T-helper 1 cell treated with Interleukin-12 subunit alpha and Interleukin-12 subunit beta and Interleukin-4 antibody, amounts not matched to agents 30 μg/mL and 1 μg/mL, for 36 hours (primary cell): ENCODE results near the gene BTBD1.
"Not testable (repeated sequence)": the region's sequence is repeated elsewhere in the genome, so short reads cannot be mapped to it uniquely, and the experiment has no call there.

ENCODE experiments used
- H3K27ac Mint-ChIP-seq: one replicate; pipeline ENCODE4 v1.8.0; 2021; ENCODE audit warnings: mild to moderate bottlenecking, mixed read lengths
- H3K27me3 Mint-ChIP-seq: one replicate; pipeline ENCODE4 v1.8.0; 2021; ENCODE audit warnings: low read depth, mixed read lengths
- H3K36me3 Mint-ChIP-seq: one replicate; pipeline ENCODE4 v1.8.0; 2021; ENCODE audit warnings: low read depth, mixed read lengths
- H3K4me1 Mint-ChIP-seq: one replicate; pipeline ENCODE4 v1.8.0; 2021; ENCODE audit warnings: low read depth, mixed read lengths
- H3K4me3 Mint-ChIP-seq: one replicate; pipeline ENCODE4 v1.8.0; 2021; ENCODE audit warnings: mild to moderate bottlenecking, moderate library complexity, mixed read lengths
- H3K9me3 Mint-ChIP-seq: one replicate; pipeline ENCODE4 v1.8.0; 2021; ENCODE audit warnings: mixed read lengths

The BTBD1 gene

DNA sequence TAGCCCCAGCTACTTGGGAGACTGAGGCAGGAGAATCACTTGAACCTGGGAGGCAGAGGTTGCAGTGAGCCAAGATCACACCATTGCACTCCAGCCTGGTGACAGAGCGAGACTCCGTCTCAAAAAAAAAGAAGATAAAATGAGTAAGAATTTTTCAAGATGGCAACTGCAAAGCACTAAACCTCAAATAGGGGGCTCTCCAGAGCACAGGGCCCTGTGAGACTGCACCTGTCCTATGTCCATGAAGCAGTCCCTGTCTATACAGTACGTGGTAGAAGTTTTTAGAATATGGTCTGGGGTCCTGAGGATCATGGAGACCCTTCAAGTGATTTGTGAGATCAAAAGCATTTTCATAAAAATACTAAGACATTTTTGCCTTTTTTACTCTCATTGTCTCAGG, 18.4 kb upstream of the BTBD1 start:
- H3K27ac Mint-ChIP-seq, H3K36me3 Mint-ChIP-seq, H3K9me3 Mint-ChIP-seq, H3K4me3 Mint-ChIP-seq, H3K4me1 Mint-ChIP-seq: not testable (repeated sequence)
- H3K27me3 Mint-ChIP-seq: peaks cover 41% of the 10 kb centered on the region

DNA sequence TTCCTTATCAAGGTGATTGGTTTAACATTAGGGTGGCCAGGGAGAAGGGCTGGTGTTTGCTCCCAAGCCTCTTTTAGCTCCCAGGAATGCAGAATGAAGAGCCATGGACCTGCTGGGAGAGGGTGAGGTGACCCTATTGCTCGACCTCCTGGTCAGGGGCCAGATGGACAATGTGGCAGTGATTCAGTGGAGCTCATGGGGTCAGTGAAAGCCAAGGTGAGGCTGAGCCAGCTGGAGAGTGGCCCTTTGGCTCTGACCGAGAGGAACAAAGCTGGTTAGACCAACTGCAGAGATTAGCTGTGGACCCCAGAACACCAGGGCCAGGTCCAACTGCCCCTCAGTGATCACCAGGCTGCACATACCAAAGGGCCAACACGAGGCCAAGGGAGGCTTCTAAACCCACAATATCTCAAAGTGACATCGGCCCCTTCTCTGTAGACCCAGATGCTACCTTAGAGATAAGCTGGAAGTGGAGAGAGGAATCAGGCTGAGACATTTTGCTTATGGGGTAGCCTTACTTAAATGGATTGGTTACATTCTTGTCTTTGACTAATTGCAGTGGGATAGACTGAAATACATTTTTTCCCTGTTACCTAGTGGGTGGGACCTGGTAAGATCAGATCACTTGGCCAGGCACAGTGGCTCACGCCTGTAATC, 15.8 kb upstream of the BTBD1 start:
- H3K36me3 Mint-ChIP-seq: no peaks in the 10 kb centered on the region
- H3K27me3 Mint-ChIP-seq: peaks cover 49% of the 10 kb centered on the region
- H3K27ac Mint-ChIP-seq: no peak overlapping the region
- no peaks in the 10 kb centered on the region for H3K9me3 Mint-ChIP-seq
- peaks cover 2% of the 10 kb centered on the region for H3K4me1 Mint-ChIP-seq
- no peak overlapping the region for H3K4me3 Mint-ChIP-seq

DNA sequence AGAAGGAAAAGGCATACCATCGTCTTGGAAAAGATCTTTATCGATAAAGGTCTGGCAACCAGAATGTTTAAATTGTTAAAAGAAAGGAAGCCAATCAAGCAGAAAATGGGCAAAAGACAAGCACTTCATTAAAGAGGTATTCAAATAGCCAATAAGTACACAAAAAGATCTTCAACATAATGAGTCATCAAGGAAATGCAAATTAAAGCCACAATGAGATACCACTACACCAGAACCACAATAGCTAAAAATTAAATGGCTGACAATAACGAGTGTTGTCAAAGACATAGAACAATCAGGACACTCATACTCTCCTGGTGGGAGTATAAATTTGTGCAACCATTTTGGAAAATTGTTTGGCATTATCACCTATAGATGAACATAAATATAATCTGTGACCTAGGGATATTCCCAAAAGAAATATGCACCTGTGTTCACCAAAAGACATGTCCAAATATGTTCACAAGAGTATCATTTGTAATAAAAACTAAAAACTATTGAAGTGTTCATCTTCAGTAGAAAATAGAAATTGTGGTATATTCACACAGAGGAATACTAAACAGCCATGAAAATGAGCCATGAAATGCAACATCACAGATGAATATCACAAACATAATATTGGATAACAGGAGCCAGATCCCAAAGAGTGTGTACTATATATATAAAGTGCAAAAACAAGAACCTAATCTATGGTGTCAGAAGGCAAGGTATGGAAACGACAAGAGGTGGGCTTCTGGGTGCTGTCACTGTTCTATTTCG, 14.4 kb upstream of the BTBD1 start:
- Mint-ChIP-seq H3K27me3 (peaks cover 45% of the 10 kb centered on the region), H3K4me3 (no peak overlapping the region), H3K36me3 (no peaks in the 10 kb centered on the region), H3K4me1 (peaks cover 2% of the 10 kb centered on the region), H3K9me3 (no peaks in the 10 kb centered on the region), H3K27ac (no peak overlapping the region)

DNA sequence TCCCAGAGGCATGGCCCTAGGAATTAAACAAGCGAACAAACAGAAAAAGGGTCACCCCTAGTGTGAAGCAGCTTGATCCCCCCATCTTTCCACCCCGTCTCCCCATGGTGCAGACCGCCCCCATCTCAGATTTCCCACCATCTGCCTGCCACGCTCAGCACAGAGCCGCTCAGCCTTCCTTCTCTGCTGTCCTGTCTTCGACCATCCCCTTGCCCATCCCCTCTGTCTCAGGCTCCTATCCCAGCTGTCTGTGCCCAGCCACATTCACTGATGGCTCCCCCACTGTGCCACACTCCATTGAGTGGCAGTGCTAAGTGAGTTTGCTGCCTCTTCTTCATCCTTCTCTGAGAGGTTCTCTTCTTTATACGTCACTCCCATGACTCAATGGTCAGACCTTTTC, 11.7 kb upstream of the BTBD1 start:
- Mint-ChIP-seq H3K9me3 (peaks cover 11% of the 10 kb centered on the region), H3K4me3 (no peak overlapping the region), H3K36me3 (peaks cover 2% of the 10 kb centered on the region), H3K4me1 (peaks cover 2% of the 10 kb centered on the region), H3K27ac (no peak overlapping the region), H3K27me3 (peaks cover 50% of the 10 kb centered on the region)

DNA sequence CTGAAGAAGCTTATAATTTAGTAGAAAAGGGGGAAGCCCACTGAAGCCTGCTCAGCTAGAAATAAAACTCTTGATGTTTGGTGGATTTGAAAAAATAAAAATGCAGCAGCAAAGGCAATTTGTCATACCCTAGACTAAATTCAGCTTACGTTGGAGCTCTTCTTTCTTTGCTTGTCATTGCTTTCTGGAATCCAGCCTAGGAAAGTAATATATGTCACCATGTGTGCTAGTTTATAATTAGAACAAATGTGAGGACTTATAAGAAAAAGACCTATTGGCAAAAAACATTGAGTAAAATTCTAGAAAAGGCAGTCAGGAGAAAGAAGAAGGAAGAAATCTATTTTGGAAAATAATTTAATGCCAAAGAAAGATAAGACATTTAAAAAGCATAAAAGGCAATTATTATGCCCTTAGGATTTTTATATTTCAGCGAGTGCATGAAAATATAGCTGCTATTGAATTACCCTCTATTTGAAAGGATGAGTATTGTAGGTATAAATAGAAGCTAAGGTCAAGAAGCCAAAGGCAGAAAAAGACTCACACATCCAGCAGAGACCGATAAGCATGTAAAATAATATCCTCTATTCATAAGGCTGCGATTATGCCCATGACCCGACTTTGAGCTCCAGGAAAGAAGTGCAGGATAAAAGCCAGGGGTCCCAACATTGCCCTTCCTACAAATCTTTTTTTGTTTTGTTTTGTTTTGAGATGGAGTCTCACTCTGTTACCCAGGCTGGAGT, 10.6 kb upstream of the BTBD1 start:
- Mint-ChIP-seq H3K9me3 (peaks cover 16% of the 10 kb centered on the region), H3K27ac (no peak overlapping the region), H3K4me1 (peaks cover 2% of the 10 kb centered on the region), H3K4me3 (no peak overlapping the region), H3K36me3 (peaks cover 2% of the 10 kb centered on the region), H3K27me3 (peaks cover 49% of the 10 kb centered on the region)

DNA sequence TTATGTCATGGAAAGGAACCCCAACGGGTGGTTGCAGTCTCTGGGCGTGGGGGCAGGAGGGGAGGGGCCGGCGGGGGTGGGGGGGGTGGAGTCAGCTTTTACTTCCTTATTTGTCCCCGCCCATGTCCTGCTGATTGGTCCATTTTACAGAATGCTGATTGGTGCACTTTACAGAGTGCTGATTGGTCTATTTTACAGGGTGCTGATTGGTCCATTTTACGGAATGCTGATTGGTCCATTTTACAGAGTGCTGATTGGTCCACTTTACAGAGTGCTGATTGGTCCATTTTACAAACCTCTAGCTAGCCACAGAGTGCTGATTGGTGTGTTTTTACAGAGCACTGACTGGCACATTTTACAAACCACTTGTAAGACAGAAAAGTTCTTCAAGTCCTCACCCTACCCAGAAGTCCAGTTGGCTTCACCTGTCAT, 2.2 kb upstream of the BTBD1 start:
- peaks cover 21% of the 10 kb centered on the region for H3K4me1 Mint-ChIP-seq
- H3K27me3 Mint-ChIP-seq, H3K27ac Mint-ChIP-seq, H3K4me3 Mint-ChIP-seq: not testable (repeated sequence)
- peaks cover 14% of the 10 kb centered on the region for H3K36me3 Mint-ChIP-seq
- H3K9me3 Mint-ChIP-seq: peaks cover 20% of the 10 kb centered on the region

DNA sequence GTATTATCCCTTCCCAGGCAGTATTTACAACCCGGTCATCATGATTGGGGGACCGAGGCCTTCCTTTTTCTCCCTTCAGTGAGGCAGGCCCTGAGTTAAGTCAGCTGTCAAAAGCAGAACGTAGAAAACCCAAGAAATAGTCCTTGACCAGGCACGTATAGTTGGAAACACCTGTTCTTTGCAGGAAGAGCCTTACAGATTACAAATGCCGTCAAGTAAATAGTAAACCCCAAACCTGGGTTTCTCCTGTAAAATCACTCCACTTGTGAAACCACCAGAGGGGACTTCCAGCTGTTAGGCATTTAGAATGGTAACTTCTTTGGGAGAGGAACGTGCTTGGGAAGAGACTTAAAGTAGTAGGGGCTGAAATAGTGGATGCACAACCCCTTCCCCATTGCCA, 1.0 kb upstream of the BTBD1 start:
- peaks cover 14% of the 10 kb centered on the region for H3K36me3 Mint-ChIP-seq
- no peaks in the 10 kb centered on the region for H3K27me3 Mint-ChIP-seq
- peak overlapping the region; percentile 55 for H3K4me3 Mint-ChIP-seq
- peak overlapping the region; percentile 32 for H3K27ac Mint-ChIP-seq
- peaks cover 12% of the 10 kb centered on the region for H3K9me3 Mint-ChIP-seq
- H3K4me1 Mint-ChIP-seq: peaks cover 21% of the 10 kb centered on the region

DNA sequence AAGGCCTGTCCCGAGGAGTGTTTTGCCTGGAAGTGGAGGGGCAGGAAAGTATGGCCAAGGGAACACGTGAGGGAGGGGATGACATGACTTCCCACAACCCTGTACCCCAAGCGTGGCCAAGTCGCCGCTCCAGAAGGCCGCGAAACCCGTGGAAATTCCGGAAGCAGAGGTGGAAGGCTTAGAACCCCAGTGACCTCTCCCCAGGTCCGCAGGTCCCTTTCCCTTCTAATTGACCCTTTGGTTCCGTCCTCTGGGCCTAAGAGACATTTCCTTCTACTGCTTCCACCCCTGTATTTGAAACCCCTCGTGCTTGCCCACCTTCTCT, 548 bp upstream of the BTBD1 start:
- no peaks in the 10 kb centered on the region for H3K27me3 Mint-ChIP-seq
- peak overlapping the region; percentile 2 for H3K27ac Mint-ChIP-seq
- H3K36me3 Mint-ChIP-seq: peaks cover 14% of the 10 kb centered on the region
- peaks cover 12% of the 10 kb centered on the region for H3K9me3 Mint-ChIP-seq
- H3K4me3 Mint-ChIP-seq: peak overlapping the region; percentile 55
- H3K4me1 Mint-ChIP-seq: peaks cover 21% of the 10 kb centered on the region

DNA sequence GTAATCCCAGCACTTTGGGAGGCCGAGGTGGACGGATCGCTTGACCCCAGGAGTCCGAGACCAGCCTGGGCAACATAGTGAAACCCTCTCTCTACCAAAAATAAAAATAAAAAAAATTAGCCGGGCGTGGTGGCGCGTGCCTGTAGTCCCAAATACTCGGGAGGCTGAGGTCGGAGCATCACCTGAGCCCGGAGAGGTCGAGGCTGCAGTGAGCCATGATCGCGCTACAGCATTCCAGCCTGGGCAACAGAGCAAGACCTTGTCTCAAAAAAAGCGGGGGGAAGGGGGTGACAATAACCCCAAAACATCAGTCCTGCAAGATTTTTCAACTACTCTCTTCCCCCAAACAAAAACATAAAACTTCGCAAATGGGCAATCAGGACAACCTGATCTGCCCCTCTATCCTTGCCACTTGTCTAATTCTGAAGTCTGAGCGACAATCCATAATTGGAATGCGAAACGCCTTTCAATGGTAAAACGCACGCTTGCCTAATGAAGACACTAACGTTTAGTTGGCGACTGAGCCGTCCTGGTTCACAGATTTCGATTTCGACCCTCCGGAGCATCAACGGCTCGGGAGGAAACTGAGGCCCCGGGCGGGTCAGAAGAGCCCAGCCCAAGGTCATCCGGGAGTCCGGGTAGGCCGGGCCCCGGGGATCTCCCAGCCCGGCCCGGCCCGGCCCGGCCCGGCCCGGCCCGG, 868 bp downstream of the BTBD1 start:
- H3K27ac Mint-ChIP-seq: peak overlapping the region; percentile 15

DNA sequence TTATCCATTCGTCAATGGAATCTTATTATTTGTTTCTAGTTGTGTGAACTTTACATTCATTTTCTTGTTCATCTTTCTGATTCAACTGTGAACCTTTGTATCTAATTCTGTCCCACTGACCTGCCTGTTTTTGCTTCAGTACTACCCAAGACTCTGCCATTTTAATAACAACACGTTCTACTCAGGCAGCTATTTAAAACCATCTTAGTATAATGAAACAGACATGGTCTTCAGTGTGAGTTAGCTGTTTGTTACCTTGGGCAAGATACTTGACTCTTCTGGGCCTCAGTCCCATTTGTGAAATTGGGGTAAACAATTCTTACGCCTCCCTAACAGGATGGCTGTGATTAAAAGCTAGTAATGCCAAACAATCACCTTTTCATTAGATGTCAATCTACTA, 1.6 kb downstream of the BTBD1 start:
- peaks cover 5% of the 10 kb centered on the region for H3K9me3 Mint-ChIP-seq
- H3K4me1 Mint-ChIP-seq: peaks cover 21% of the 10 kb centered on the region
- peak overlapping the region; percentile 15 for H3K27ac Mint-ChIP-seq
- peak overlapping the region; percentile 74 for H3K4me3 Mint-ChIP-seq
- no peaks in the 10 kb centered on the region for H3K27me3 Mint-ChIP-seq
- H3K36me3 Mint-ChIP-seq: peaks cover 11% of the 10 kb centered on the region

More for the DNA sequence above, 868 bp downstream of the BTBD1 start:
- Mint-ChIP-seq H3K4me1 (peaks cover 21% of the 10 kb centered on the region), H3K4me3 (peak overlapping the region; percentile 74), H3K9me3 (peaks cover 5% of the 10 kb centered on the region), H3K27me3 (no peaks in the 10 kb centered on the region), H3K36me3 (peaks cover 11% of the 10 kb centered on the region)

DNA sequence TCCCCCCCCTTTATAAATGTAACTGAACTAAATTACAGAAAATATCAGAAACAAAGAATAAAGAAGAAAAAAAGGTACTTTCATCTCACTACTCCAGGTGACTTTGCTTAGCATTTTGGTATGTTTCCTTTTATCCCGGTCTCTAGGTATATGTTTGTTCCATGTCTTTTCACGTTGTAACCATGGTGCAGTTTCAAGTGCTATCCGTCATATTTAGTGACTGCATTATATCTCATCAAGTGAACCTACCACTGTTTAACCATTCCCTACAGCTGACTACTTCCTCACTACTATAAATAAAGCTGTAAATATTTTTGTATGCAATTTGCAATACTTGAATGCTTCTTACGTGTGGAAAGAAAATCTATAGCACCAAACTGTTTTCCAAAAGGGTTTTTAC, 2.2 kb downstream of the BTBD1 start:
- peak overlapping the region; percentile 74 for H3K4me3 Mint-ChIP-seq
- peaks cover 5% of the 10 kb centered on the region for H3K9me3 Mint-ChIP-seq

DNA sequence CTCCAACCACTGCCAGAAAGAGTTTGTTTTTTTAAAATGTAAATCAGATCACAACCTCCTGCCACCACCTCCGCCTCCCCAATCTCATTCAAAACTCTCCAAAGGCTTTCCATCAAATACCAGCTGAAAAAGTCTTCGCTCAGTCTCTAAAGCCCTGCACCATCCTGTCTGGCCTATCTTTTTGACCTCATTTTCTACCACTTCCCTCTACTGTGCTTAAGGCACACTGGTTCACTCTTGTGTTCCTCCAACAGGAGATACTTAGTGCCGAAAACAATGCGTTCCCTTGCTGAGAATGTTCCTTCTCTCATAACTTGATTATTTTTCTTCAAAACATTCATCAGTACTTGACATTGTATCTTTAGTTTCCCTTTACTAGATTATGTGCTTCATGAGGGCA, 3.5 kb downstream of the BTBD1 start:
- no peaks in the 10 kb centered on the region for H3K27me3 Mint-ChIP-seq
- H3K4me3 Mint-ChIP-seq: no peak overlapping the region
- no peak overlapping the region for H3K27ac Mint-ChIP-seq

More for the DNA sequence above, 2.2 kb downstream of the BTBD1 start:
- Mint-ChIP-seq H3K27me3 (no peaks in the 10 kb centered on the region), H3K36me3 (peaks cover 11% of the 10 kb centered on the region), H3K27ac (peak overlapping the region; percentile 21), H3K4me1 (peaks cover 21% of the 10 kb centered on the region)

DNA sequence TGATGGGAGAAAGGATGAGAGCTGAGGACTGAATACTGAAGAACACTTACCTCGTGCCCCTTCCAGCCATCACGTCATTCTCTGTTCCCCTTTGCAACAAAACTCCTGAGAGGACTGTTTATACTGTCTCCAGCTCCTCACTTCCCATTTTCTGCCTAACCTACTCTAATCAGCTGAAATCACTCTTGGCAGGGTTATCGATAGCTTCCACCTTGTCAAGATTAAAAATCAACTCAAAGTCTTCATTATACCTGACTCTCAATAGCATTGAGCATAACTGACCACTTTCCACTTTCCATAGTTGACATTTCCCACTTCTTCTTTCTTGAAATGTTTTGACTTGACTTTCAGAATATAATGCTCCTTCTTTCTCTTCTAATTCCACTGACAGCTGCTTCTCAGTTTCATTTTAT, 4.3 kb downstream of the BTBD1 start:
- Mint-ChIP-seq H3K4me3 (no peak overlapping the region), H3K27me3 (no peaks in the 10 kb centered on the region), H3K4me1 (peaks cover 19% of the 10 kb centered on the region), H3K36me3 (peaks cover 12% of the 10 kb centered on the region), H3K27ac (no peak overlapping the region), H3K9me3 (no peaks in the 10 kb centered on the region)

More for the DNA sequence above, 3.5 kb downstream of the BTBD1 start:
- H3K36me3 Mint-ChIP-seq: peaks cover 11% of the 10 kb centered on the region
- H3K4me1 Mint-ChIP-seq: peaks cover 19% of the 10 kb centered on the region
- H3K9me3 Mint-ChIP-seq: no peaks in the 10 kb centered on the region

DNA sequence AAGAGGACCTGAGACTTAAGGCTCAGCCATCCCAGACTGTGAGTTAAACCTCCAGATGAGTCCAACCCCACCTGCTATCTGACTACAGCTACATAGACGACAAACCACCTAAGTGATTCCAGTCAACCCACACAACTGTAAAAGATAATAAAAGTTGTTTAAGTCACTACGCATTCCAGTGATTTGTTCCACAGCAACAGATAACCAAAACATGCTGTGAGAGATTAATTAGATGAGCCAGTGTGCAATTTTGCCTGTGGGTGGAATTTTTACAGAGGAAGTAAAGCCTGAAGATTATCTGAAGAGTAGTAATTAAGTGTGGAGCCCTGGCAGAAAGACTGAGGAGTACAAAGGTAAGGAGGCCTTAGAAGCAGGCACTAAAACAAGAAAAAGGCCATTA, 5.4 kb downstream of the BTBD1 start:
- Mint-ChIP-seq H3K4me1 (peaks cover 23% of the 10 kb centered on the region), H3K36me3 (peaks cover 17% of the 10 kb centered on the region), H3K4me3 (no peak overlapping the region), H3K27me3 (no peaks in the 10 kb centered on the region), H3K27ac (no peak overlapping the region), H3K9me3 (no peaks in the 10 kb centered on the region)
